HG02588 (cell line): ENCODE results near the gene GRK6.
"Not testable (repeated sequence)": the region's sequence is repeated elsewhere in the genome, so short reads cannot be mapped to it uniquely, and the experiment has no call there.

ENCODE experiments used
- ATAC-seq: cut with Tn5 transposase; IDR thresholded peaks from one replicate; pipeline ENCODE4 v1.9.1; 2021; ENCODE audit warnings: mild to moderate bottlenecking, moderate library complexity; ENCODE audit not compliant: unreplicated experiment

The GRK6 gene

DNA sequence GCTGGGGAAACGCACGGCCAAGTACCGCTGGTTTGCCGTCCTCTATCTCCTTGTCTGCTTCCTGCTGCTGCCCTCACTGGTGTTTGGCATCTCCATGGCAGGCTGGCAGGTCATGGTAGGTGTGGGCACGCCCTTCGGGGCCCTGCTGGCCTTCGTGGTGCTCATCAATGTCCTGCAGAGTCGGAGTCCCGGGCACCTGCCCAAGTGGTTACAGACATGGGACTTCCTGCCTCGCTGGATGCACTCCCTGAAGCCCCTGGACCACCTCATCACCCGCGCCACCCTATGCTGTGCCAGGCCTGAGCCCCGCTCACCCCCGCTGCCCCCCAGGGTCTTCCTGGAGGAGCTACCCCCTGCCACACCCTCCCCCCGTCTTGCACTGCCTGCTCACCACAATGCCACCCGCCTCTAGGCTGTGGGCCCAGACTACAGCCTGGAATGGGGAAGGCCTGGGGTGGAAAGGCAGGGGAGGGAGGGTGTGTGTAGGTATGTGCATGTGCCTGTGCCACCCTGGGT is 28.5 kb upstream of the GRK6 start:
- no peak for ATAC-seq

DNA sequence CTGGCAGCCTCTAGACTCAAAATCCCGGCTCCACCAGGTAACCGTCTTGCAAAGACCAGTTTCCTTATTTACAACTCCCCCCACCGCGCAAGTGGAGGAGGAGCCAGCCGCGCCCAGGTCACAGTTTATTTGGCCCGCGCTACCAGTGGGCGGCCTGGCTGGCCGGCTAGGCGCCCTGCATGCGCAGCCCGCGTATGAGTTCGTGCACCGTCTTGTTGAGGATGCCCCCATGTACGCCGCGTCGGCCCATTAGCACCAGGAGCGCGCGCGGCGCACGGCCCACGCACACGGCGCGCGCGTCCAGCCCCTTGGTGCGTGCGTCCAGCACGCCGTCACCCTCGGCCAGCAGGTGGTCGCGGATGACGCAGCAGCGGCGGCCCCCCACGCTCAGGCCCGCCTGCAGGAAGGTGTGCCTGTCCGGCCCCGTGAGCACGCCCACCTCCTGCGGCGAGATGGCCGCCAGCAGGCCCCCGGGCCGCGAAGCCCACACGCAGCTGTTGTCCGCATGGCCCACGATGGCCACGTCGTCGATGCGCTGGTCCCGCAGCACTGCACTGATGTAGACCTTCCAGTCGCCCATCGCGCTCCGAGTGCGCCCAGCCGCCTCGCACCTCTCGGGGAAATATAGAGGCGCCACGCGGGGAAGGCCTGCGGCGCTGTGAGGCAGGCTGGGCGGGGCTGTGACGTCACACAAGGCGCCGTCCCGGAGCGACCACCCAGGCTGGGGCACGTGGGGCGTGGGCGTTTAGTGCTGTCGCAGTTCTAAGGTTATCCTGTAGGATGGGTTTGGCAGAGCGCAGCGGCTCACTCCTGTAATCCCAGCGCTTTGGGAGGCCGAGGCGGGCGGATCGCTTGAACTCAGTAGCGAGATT is 26.2 kb upstream of the GRK6 start, which contains the start of gene PFN3:
Gene PFN3 (minus strand): TSS at position 665 of the 872 bp plus-strand sequence. CDS start 85 bp downstream, at position 580.
- no peak for ATAC-seq

DNA sequence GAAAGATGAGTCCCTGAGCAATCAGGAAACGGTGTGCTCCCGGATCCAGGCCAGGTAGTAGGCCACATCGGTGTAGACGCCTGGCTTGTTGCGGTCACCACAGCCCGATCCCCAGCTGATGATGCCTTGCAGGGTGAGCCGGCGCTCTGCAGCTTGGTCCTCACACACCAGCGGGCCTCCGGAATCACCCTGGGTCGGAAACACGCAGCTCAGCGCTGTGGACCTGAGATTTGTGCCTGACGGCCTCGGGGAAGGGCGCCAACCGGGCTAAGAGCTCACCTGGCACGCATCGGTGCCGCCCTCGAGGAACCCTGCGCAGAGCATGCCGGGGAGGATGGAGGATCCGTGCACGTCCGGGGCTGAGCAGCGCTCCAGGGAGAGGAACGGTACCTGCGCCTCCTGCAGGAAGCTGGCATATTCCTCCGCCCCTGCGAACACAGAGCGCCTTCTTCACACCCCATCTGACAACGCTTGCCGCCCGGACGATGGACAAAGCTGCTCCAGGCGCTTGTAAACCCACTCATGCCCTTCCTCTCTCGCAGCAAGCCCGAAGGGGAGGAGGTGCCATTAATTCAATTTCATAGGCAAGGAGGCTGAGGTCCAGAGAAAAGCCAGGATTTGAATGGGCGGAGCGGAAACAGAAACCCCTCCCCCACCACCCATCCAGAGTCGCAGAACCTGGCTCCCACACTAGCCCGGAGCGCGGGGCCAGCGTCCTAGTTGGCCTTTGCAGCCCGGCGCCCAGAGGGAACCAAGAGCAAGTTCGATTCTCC is 24.0 kb upstream of the GRK6 start:
- ATAC-seq, result no peak

DNA sequence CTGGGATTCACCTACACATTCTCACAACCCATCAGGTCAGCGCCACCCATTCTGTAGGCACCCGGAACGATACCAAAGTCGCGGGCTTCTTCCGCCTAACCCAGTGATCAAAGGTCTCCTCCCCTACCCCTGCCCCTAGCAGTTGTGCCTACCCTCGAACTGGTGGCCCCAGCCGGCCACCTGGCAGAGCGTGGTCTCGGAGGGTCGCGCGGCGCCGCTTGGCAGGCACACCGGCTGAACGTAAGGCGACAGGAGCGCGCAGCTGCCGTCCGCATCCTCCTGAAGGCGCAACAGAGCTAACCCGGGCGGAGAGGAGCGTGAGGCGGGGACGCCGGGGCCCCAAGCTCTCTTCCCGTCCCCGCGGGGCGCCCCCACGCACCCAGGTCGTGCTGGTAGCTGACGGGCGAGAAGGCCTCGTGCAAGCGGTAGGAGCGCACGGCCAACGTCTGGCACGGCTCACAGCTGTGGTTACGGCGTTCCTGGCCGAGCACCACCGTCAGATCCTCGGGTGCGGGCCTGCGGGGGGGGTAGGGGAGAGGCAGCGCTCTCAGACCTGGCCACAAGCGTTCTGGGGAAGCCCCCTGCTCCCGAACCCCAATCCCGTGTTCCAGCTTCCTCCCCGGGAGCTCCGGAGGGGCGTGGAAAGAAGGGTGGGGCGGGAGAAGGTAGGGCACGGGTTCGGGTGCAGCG is 23.2 kb upstream of the GRK6 start:
- peak; percentile 16 for ATAC-seq

DNA sequence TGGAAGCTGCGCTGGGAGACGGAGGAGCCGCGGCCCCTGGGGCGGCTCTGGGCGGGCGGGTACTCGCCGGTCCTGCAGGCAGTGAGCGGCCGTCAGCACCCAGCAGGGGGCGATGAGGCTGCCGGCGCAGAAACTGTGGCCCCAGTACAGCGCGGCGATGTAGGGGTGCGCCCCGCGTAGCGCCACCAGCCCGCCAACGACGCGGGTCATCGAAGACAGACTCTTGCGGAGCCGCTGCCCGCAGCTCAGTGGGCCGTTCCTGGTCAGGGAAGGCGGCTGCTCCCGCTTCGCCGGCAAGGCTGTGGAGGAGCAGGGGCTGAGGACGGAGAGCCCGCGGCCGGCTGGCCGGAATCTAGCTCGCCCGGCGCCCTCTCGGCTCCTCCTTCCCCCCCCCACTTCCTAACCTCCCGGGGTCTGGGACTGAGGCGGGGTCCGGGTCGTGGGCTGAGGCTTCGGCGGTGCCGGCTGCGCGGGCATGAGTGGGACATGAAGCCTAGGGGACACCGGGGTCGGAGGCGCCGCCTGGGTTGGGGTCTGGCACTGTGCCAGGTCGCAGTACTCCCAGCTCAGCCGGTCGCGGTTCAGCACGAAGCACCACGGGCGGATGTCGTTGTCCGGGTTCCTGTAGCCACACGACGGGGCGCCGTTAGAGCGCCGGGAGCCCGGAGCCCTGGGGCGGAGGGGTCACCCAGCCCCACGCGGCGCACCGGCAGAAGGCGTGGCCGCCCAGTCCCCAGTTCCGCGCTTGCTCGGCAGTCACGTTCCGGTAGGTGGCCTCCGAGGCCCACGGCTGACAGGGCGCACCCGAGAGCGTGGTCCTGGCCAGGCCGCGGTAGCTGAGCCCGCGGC is 22.5 kb upstream of the GRK6 start:
- peak; percentile 71 for ATAC-seq

DNA sequence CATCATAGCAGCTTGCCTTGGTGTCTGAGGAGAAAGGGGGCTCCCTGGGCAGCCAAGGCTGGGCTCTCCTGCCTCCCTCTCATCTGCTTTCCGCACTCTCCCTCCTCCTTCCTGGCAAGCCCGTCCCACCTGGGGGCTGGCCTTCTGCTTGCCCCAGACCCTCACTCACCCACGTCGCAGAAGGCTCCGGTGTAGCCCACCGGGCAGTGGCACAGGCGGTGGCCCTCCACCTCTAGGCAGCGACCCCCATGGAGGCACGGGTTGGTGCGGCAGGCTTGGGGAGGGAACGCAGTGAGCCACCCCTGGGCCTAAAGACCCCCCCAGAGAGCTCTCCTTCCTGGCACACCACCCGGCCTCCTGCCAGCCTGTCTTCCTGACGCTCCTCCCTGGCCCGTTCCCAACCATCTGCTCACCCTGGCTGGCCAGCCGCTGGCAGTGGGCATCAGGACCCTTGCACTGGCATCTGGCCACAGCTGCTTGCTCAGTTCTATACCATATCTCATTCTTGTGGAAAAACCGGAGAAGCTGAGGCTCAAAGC is 21.8 kb upstream of the GRK6 start:
- no peak for ATAC-seq

DNA sequence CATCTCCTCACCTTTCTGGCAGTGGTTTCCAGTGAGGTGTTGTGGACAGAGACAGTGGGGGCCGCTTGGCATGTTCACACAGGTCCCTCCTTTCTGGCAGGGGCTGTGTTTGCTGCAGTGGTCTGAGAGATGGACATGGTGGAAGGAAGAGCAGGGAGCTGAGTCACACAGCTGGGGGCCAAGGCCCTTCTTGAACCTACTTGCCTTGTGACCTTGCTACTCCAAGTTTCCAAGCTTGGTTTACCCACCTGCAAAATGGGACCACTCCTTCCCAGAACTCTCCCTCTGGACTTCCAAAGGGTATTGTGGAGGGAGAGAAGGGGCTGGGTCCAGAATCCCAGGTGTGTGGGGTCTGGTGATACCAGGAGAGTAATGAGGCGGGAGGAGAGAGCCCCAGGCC is 21.2 kb upstream of the GRK6 start:
- ATAC-seq, result no peak

DNA sequence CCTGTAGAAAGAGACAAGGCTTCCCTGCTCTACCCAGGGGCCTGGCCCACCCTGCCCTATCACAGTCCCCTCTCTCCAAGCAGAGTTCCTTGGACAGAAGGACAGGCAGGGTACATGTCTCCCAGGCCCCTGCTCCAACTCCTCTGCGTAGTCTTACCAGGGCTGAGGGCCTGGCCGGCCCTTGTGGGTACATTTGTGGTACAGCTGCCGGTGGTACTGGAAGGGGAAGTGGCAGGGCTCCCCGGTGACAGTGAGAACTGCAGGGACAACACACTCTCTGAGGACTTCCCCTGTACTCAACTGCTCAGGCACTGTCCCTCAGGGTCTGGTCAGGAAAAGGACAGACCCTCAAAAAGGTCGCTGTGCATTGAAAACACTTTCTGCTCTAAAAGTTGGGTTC is 20.7 kb upstream of the GRK6 start:
- no peak for ATAC-seq

DNA sequence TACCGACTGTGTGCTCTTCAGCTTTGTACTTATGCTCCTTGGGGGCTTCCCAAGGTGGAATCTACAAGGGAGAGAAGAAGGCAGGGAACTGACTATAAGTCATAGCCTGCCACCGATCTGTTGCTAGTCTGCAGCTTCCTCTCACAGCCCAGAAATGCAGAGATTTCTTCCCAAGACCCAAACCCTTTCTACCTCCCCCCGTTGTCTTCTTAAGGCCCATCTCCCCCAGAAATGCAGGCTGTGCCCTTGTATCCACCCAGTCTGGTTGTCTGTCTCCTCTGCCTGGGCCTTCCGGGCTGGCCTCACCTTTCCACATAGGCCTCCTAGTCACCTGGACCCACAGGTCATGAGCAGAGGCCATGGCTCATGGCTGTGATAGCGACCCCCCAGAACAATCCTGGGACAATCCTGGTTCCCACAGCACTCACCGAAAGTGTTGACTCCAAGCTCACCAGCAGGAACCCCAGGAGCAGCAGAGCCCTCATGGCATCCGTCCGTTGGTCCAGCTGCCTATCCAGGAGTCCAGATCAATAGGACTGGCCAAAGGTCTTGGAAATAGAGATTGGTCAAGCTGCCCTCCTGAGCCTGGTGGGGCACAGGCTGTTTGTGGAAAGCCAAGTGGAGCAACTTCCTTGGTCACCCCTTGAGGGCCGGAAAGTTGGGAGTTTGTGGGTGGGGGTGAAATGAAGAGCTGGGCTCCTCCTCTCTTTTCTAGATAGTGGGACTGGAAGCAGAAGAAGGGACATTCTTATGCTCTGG is 17.3 kb upstream of the GRK6 start, which contains the start of gene F12:
Gene F12 (minus strand): TSS at position 522 of the 759 bp plus-strand sequence. CDS start 37 bp downstream, at position 485.
- ATAC-seq, result no peak

DNA sequence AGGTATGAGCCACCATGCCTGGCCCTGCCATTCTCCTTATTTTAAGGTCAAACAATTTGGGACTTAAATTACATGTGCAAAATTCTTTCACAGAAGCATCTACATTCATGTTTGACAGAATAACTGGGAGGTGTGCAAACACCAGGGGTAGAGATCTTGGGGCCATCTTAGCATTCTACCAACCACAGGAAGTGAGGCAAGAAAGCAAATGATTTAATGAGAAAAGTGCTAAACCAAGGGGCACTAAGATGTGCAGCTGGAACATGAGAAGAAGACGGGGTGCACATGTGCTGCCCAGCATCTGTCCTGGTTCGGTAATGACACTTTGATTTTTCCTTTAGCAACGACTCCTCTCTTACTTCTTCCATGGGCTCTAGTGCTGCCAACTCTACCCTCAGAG is 15.9 kb upstream of the GRK6 start:
- no peak for ATAC-seq

DNA sequence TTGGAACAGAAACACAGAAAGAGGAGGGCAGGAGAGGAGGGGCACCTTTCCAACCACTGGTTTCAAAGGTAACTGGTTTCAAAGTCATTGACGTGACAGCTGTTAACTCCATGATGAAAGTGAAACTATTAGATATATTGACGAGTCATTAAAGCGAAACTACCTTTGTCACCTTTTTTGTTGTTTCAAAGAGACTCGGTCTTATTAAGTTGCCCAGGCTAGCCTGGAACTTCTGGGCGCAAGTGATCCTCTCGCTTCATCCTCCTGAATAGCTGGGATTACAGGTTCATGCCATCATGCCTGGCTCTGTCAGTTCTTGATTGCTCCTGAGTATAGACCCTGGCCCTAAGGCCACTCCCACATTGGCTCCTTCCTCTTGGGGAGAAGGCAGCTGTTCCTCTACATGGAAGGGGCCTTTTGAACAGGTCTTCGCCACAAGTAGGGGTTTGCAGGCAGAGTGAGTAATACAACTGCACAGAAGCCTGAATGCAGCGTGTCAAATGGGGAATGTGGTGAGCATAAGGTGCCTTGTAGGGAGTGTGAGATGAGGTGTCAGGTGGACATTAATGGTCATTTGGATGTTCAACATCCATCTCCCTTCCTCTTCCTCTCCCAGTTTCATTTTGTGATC is 13.8 kb upstream of the GRK6 start:
- peak; percentile 53 for ATAC-seq

DNA sequence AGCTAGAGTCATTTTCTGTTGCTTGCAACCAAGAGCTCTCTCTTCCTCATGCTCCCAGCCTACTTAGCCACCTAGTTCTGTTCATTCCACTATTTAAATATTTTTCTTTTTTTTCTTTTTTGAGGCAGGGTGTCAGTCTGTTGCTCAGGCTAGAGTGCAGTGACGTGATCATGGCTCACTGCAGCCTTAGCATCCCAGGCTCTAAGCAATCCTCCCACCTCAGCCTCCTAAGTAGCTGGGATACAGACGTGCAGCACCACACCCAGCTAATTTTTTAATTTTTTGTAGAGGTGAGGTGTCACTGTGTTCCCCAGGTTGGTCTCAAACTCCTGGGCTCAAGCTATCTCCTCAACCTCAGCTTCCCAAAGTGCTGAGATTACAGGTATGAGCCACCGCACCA is 12.0 kb upstream of the GRK6 start:
- ATAC-seq, result no peak

DNA sequence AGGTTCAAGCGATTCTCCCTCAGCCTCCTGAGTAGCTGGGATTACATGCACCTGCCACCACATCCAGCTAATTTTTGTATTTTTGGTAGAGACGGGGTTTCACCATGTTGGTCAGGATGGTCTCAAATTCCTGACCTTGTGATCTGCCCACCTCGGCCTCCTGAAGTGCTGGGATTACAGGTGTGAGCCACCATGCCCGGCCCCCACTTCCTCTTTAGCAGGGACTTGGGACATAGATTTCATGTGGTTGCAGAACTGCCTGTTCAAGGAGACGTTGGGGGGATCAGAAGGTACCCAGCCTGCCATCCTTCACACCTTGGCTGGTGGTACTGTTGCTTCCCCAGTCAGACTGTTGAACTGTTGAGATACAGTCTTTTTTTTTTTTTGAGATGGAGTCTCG is 9.4 kb upstream of the GRK6 start:
- not testable (repeated sequence) for ATAC-seq

DNA sequence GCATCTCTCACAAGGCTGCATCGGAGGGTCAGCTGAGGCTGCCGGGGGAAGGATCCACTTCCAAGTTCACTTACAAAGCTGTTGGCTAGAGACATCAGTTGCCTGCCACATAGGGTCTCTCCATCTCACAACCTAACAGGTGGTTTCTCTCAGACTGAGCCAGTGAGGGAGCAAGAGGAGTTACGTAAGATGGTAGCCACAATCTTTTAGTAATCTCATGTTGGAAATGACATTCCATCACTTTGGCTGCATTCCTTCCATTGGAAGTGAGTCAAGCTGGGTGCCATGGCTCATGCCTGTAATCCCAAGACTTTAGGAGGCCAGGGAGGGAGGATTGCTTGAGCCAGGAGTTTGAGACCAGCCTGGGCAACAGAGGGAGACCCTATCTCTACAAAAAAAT is 7.4 kb upstream of the GRK6 start:
- no peak for ATAC-seq

DNA sequence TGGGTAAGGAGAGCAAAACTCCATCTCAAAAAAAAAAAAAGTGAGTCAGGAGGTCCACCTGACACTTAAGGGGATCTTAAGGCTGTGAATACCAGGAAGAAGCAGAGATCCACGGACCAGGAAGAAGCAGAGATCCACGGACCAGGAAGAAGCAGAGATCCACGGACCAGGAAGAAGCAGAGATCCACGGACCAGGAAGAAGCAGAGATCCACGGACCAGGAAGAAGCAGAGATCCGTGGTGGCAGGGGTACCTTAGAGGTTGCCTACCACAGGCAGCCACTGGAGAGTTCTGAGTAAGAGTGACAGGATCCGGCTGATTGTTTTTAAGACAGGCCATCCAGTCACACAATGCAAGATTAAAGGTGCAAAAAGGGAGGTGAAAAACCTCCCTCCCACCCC is 6.0 kb upstream of the GRK6 start:
- not testable (repeated sequence) for ATAC-seq

DNA sequence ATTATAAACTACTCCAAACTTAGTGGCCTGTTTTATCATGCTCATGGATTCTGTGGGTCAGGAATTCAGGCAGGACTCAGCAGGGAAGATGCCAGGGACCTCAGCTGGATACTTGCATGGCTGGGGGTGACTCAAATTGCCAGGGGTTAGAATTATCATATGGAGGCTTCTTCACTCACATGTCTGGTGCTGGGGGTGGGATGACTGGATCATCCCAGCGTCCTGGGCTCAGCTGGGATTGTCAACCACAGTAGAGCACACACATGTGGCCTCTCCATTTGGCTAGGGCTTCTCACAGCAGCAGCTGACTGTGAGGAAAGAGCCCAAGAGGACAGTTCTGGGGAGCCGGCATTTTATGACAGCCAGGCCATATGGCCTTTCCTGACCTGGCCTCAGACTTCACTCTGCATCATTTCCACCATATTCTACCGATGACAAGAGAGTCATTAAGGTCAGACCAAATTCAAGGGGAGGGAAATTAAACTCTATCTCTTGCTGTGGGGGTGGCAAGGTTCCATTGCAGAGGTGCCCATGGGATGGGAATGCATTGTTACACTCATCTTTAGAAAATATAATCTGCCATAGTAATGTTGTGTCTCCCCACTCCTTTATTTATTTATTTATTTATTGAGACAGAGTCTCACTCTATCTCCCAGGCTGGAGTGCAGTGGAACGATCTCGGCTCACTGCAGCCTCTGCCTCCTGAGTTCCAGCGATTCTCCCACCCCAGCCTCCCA is 5.2 kb upstream of the GRK6 start:
- ATAC-seq, result no peak

DNA sequence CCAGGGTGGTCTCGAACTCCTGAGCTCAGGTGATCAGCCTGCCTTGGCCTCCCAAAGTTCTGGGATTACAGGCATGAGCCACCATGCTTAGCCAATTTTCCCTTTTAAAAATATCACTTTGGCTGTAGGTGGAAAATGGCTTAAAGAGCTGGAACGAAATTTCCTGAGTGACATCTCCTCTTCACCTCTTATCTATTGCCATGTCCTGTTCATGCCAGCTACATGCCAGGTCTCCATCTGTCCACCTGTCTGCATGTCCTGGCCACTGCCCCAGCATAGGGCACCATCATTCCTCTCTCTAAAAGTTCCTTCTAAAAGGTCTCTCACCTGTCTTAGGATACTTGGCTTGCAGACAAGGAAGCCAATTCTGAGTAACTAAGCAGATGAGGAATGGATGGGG is 2.8 kb upstream of the GRK6 start:
- ATAC-seq, result no peak

DNA sequence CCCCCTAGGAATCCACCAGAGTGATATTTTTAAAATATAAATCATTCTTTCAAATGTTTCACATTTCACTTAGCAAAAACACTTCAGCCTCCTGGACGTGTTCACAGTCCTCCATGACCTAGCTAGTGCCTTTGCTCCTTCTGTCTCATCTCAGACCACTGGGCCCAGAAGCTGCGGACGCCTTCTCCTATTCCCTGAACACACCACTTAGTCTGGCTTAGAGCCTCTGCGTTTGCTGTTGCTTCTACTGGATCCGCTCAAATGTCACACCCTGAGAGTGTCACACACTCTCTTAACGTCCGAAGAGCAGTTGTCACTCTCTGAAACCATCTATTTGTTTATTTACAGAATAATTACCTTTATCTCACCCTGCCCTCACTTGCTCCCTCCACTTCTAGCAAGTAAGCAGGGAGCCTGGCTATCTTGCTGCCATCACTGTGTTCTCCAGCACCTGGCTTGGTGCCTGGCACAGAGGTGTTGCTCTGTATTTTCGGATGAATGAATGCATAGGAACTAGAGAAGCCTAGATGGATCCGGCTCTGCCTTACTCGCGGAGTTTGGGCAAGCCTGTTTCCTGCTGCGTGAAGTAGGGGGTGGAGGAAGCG is 1.2 kb upstream of the GRK6 start:
- ATAC-seq, result no peak
